Fibroblast of skin of right biceps (primary cell): ENCODE measurements around the gene DAO.

ENCODE experiments used
- DNase-seq: peaks from one replicate; pipeline ENCODE4 v3.0.0-alpha.2; 2013

The DAO gene

GRCh38 chr12:108928695-108929094 lies 48.8 kb downstream of the DAO start:
- no peak for DNase-seq

DNA sequence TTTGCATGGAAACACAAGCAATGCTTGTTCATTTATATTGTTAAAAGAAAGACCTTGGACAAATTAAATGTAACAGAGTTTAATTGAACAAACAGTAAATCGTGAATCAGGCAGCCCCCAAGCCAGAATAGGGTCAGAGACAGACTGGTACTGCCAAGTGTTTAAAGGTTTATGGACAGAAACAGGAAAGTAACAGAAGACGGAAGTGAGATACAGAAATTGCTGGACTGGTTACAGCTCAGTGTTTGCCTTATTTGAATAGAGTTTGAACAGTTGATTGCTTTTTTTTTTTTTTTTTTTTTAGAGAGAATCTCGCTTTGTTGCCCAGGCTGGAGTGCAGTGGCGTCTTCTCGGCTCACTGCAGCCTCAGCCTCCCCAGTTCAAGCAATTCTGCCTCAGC lies 50.3 kb downstream of the DAO start:
- no peak for DNase-seq

DNA sequence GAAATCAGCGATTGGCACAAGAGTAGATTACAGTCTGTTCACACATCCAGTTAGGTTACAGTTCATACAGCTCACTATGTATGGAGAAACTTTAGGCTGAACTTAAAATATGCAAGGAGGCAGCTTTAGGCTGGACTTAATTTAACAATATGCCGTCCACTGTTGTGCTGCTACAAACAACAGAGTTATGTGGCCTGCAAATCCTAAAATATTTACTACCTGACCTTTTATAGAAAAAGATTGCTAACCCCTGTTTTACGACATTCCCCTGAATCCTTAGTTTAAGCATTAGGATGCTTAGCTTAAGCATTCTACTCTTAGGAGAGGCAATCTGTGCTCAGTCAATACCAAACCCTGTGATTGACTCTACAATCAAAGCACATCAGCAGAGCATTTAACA lies 50.9 kb downstream of the DAO start:
- no peak for DNase-seq

DNA sequence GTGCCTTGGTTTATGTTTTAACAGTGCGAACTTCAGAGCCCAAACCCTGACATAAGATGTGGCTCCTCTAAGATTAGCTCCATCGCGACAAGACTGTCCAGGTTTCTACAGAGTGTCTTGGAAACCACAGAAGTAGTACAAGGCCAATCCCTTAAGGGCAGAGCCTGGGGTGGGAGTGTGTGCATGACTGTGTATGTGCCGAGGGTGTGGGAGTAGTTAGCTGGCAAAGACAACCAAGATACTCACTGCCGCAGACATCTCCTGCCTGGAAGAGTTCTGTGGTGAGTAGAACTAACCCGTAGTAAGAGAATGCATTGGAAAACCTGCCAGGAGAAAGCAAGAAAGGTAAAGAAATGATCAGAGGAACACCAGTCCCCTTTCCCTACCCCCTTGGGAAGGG lies 54.1 kb downstream of the DAO start:
- DNase-seq: no peak

GRCh38 chr12:108935159-108935763 lies 55.4 kb downstream of the DAO start:
- DNase-seq: no peak

DNA sequence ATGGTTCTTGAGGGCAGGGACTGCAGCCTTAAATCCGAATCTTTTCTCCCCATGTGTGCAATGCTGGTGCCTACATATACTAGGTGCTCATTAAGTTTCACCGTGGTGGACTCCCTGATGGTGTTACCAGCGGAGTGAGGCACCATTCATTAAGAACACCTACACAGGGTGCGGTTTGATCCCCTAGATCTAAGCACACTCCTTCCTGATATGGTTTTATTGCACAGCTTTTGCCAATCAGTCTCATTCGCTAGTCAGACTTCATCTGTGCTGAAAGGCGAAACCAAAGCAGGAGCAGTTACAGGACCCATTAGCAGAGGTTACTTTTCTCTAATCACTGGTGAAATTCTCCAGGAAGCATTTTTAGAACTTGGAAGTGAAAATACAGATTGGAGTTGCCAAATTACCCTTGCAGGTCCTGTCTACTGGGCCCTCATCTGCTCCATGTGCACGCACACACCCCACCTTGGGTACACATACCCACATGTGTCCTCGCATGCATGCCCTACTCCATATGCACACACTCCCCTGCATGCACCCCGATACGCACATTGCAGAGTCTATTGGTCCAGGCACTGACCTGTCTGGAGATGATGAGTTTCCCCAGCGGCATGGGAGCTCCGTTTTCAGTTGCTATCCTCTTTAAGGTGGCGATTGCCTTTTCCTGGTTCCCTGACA lies 58.5 kb downstream of the DAO start:
- DNase-seq: no peak

GRCh38 chr12:108939594-108939993 lies 59.7 kb downstream of the DAO start:
- DNase-seq: no peak

- no peak for DNase-seq
Measured at GRCh38 chr12:108940138-108940537, 60.2 kb downstream of the DAO start.

DNA sequence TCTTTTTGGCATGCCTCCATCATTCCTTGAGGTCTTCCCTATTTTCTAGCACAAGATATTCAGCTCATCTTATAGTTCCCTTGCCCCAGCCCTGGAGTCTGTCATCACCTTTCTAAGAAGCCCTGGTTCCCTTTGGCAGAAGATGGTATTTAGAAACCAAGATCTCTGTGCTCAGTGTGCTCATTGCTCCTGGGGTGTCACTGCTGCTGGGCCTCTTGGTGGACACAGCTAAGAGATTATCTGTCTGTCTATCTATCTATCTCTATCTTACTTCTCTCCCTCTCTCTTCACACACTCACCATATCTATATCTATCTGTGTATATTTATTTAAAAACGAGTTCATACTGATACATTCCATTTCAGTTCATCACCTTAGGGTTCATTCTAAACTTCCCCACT lies 67.2 kb downstream of the DAO start:
- no peak for DNase-seq

DNA sequence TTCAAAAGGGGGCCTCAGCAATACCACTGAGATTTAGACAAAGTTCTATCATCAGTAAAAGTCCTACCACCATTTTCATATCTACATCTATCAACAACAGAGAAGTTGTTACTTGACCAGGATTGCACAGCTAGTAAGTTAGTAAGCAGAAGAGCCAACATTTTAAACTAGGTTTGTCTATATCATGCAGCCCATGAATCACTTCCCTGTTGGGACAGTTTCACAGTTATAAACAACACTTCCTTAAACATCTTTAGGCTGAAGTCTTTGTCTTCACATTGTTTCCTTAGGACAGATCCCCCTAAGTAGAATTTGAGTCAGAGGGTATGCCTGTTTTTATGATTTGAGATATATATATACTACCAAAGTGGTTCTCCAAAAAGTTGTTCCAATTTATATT lies 68.5 kb downstream of the DAO start:
- DNase-seq: no peak

DNA sequence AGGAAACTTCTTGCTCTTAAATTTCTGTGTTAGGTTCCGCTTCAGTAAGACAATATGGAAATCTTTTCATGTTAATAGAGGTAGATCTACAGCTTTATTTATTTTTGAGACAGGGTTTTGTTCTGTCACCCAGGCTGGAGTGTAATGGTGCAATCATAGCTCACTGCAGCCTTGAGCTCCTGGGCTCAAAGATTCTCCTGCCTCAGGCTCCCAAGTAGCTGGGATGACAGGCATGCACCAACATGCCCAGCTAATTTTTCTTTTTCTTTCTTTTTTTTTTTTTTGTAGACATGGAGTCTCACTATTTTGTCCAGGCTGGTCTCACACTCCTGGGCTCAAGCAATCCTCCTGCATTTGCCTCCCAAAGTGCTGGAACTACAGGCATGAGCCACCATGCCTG lies 70.1 kb downstream of the DAO start:
- no peak for DNase-seq
